HepG2 (cell line): ENCODE results near the gene CLEC14A. TPM values are rescaled to one million over a fixed set of nuclear protein-coding genes. Genes with fewer than 3 reads are reported as not detected.
A peak's percentile ranks its signal among the peaks of the same experiment; 100 is the strongest.

Experiments
- ATAC-seq: fragments of 200-7000 bp; cut with Tn5 transposase; 3 replicates; pipeline ENCODE4 v1.9.1; 2020; ENCODE audit warnings: mild to moderate bottlenecking, moderate library complexity
- BruUV-seq: library from RNA; stranded (reverse); fragments of 400-500 nt; replicated peaks from 2 replicates; lab custom pipeline; 2021; lab: Mats Ljungman, UMichigan
- CTCF ChIA-PET: fragments of 300-600 bp; formaldehyde crosslinking; extraction: SDS; loops from one replicate; lab custom pipeline; 2021; ENCODE audit warnings: low total read pairs, inconsistent platforms, low intra/inter-chr PET ratio; lab: Yijun Ruan, JAX
- POLR2A ChIA-PET: fragments of 350-600 bp; sonication (Branson Sonifier 250); formaldehyde crosslinking; loops from one replicate; lab custom pipeline; 2020; ENCODE audit warnings: antibody characterized with exemption, inconsistent platforms; lab: Yijun Ruan, JAX
- DNase-seq: peaks from one replicate; pipeline ENCODE4 v3.0.0-alpha.2; 2015; ENCODE audit warnings: low spot score
- FAIRE-seq: peaks from 3 replicates; lab custom pipeline; 2011; peaks lifted over from hg19 to GRCh38; lab: Jason Lieb, UNC
- H2AFZ ChIP-seq: one replicate; pipeline ENCODE4 v1.6.1; 2011; ENCODE audit warnings: low read length, inconsistent platforms
- H3K27ac ChIP-seq: fragments of 300-600 bp; 3 replicates; pipeline ENCODE4 v1.8.0; 2011; ENCODE audit warnings: mixed run types, mild to moderate bottlenecking, mixed read lengths, low read length, inconsistent platforms; ENCODE audit not compliant: insufficient read depth; ENCODE audit errors: extremely low read length
- H3K27me3 ChIP-seq, 2 experiments: fragments of 200-600 bp in 1 of 2; 2 replicates in 1 of 2; 3 replicates in 1 of 2; pipeline versions ENCODE4 v1.6.0 to v1.8.0; 2011; ENCODE audit warnings: low read length in 2 of 2, mild to moderate bottlenecking in 2 of 2, moderate library complexity in 2 of 2, inconsistent platforms in 1 of 2; ENCODE audit not compliant: insufficient read depth in 2 of 2, control insufficient read depth in 1 of 2
- H3K36me3 ChIP-seq, 2 experiments: fragments of 200-600 bp in 1 of 2; replicated peaks in 1 of 2; 2 replicates in 1 of 2; 3 replicates in 1 of 2; pipeline versions ENCODE4 v1.5.1 to v1.8.0; 2011; ENCODE audit warnings: low read length in 2 of 2, inconsistent platforms in 1 of 2; ENCODE audit not compliant: insufficient read depth in 2 of 2, control insufficient read depth in 1 of 2
- H3K4me1 ChIP-seq: 2 replicates; pipeline ENCODE4 v1.5.1; 2012; ENCODE audit warnings: low read length, inconsistent platforms; ENCODE audit not compliant: insufficient read depth
- H3K4me2 ChIP-seq: 2 replicates; pipeline ENCODE4 v1.6.0; 2011; ENCODE audit warnings: low read depth, low read length, inconsistent platforms
- H3K4me3 ChIP-seq, 3 experiments: fragments of 200-600 bp in 1 of 3; sonication (generic), shearing (Covaris generic) in 1 of 3; replicated peaks in 1 of 3; 2 replicates each; pipeline ENCODE4 v1.5.1; 2011 to 2016; ENCODE audit warnings: low read length in 3 of 3, inconsistent platforms in 2 of 3, low read depth in 2 of 3, mild to moderate bottlenecking in 2 of 3, control low read depth in 1 of 3, mixed read lengths in 1 of 3; ENCODE audit not compliant: insufficient read depth in 1 of 3
- H3K79me2 ChIP-seq: one replicate; pipeline ENCODE4 v1.6.1; 2011; ENCODE audit warnings: low read length, inconsistent platforms; ENCODE audit not compliant: insufficient read depth
- H3K9ac ChIP-seq: 2 replicates; pipeline ENCODE4 v1.6.0; 2011; ENCODE audit warnings: mild to moderate bottlenecking, low read depth, low read length, inconsistent platforms; ENCODE audit not compliant: insufficient read depth
- H3K9me3 ChIP-seq: 2 replicates; pipeline ENCODE4 v1.5.1; 2012; ENCODE audit warnings: mild to moderate bottlenecking, low read length
- H4K20me1 ChIP-seq: 2 replicates; pipeline ENCODE4 v1.6.0; 2011; ENCODE audit warnings: inconsistent platforms, mild to moderate bottlenecking, low read length, moderate library complexity; ENCODE audit not compliant: insufficient read depth
- AHR ChIP-seq: IDR thresholded peaks from 2 replicates; pipeline ENCODE4 v1.6.1; 2018; ENCODE audit warnings: missing genetic modification reagents, missing compliant biosample characterization
- CENPT ChIP-seq: sonication (generic); formaldehyde crosslinking; IDR thresholded peaks from 2 replicates; pipeline ENCODE4 v1.8.0; 2022; ENCODE audit warnings: low read depth, mild to moderate bottlenecking, moderate library complexity, missing genetic modification reagents
- FOXP1 ChIP-seq, 2 experiments: fragments of 450-650 bp in 1 of 2; IDR thresholded peaks; 2 replicates each; pipeline ENCODE4 v1.6.1; 2017 to 2018; ENCODE audit warnings: antibody characterized with exemption in 1 of 2
- KLF16 ChIP-seq, 2 experiments: sonication (generic) in 1 of 2; formaldehyde crosslinking in 1 of 2; IDR thresholded peaks; 2 replicates each; pipeline versions ENCODE4 v1.6.1 to v1.8.0; 2016 to 2023; ENCODE audit warnings: missing genetic modification reagents in 2 of 2, missing compliant biosample characterization in 1 of 2
- MAFF ChIP-seq: IDR thresholded peaks from 2 replicates; pipeline ENCODE4 v1.6.1; 2011; ENCODE audit warnings: low read depth, low read length, improper control_type of control experiment
- MED13 ChIP-seq: sonication (generic); formaldehyde crosslinking; IDR thresholded peaks from 2 replicates; pipeline ENCODE4 v1.5.0; 2020; ENCODE audit warnings: missing genetic modification reagents
- MIER3 ChIP-seq: IDR thresholded peaks from 2 replicates; pipeline ENCODE4 v1.6.1; 2016; ENCODE audit warnings: missing compliant biosample characterization, borderline replicate concordance
- NR2F6 ChIP-seq, 2 experiments: IDR thresholded peaks; 2 replicates each; pipeline ENCODE4 v1.6.1; 2016; ENCODE audit warnings: antibody characterized with exemption in 1 of 2, mild to moderate bottlenecking in 1 of 2
- RAD21 ChIP-seq: fragments of 450-650 bp; formaldehyde crosslinking; IDR thresholded peaks from 2 replicates; pipeline ENCODE4 v1.5.0; 2020; ENCODE audit warnings: mild to moderate bottlenecking
- SOX5 ChIP-seq: IDR thresholded peaks from 2 replicates; pipeline ENCODE4 v1.6.1; 2016; ENCODE audit warnings: borderline replicate concordance
- SRSF9 ChIP-seq: fragments of 200-400 bp; formaldehyde crosslinking; IDR thresholded peaks from 2 replicates; pipeline ENCODE4 v1.6.1; 2018; ENCODE audit warnings: borderline replicate concordance, mild to moderate bottlenecking, low read depth, low read length; ENCODE audit not compliant: insufficient read depth, poor library complexity, severe bottlenecking
- TCF7L2 ChIP-seq: IDR thresholded peaks from 2 replicates; pipeline ENCODE4 v1.6.1; 2011; ENCODE audit warnings: mild to moderate bottlenecking, low read depth, low read length, moderate library complexity
- XBP1 ChIP-seq: sonication (generic); formaldehyde crosslinking; IDR thresholded peaks from 2 replicates; pipeline ENCODE4 v1.5.0; 2020; ENCODE audit warnings: missing genetic modification reagents
- ZBTB38 ChIP-seq: sonication (generic); formaldehyde crosslinking; IDR thresholded peaks from 2 replicates; pipeline ENCODE4 v1.5.1; 2020; ENCODE audit warnings: mild to moderate bottlenecking, missing genetic modification reagents
- ZFP36L2 ChIP-seq: sonication (generic); formaldehyde crosslinking; IDR thresholded peaks from 2 replicates; pipeline ENCODE4 v1.4.0; 2020; ENCODE audit warnings: missing genetic modification reagents
- ZFP62 ChIP-seq: sonication (generic); formaldehyde crosslinking; IDR thresholded peaks from 2 replicates; pipeline ENCODE4 v1.4.0; 2020; ENCODE audit warnings: missing genetic modification reagents
- ZNF33A ChIP-seq: sonication (generic); formaldehyde crosslinking; IDR thresholded peaks from 2 replicates; pipeline ENCODE4 v1.5.1; 2020; ENCODE audit warnings: missing genetic modification reagents, mild to moderate bottlenecking, moderate library complexity, borderline replicate concordance
- ZNF549 ChIP-seq: sonication (generic); formaldehyde crosslinking; IDR thresholded peaks from 2 replicates; pipeline ENCODE4 v1.5.0; 2020; ENCODE audit warnings: missing genetic modification reagents
- in situ Hi-C: cut with HindIII; loops from 2 replicates; pipeline ENCODE4 v1.10.0; 2017; ENCODE audit warnings: low pct_unique_long_range_greater_than_20kb; ENCODE audit not compliant: extremely low pct_ligation_motif_present
- intact Hi-C: fragments of 100-400 bp; cut with micrococcal nuclease; formaldehyde crosslinking; loops from one replicate; pipeline ENCODE4 v1.10.0; 2022; ENCODE audit not compliant: unreplicated experiment
- polyA plus RNA-seq, 8 experiments: library from polyadenylated mRNA; depleted of rRNA in 3 of 8; stranded (reverse) in 7 of 8; unstranded in 1 of 8; fragments of >200 nt; fragmentation: Illumina TruSeq in 4 of 8; extraction: Trizol in 4 of 8; gene quantifications; 2 replicates each; pipeline versions ENCODE4 v1.2.1 to v1.2.3, GENCODE V29; 2011 to 2016; ENCODE audit warnings: low read depth in 4 of 8, missing spikeins in 1 of 8, mixed read lengths in 1 of 8; ENCODE audit not compliant: insufficient read depth in 1 of 8
- total RNA-seq, 5 experiments: library from RNA; depleted of rRNA; stranded (reverse); fragments of >200 nt; fragmentation: Illumina TruSeq; extraction: Trizol; gene quantifications; 2 replicates each; pipeline ENCODE4 v1.2.3, GENCODE V29; 2016; ENCODE audit warnings: low read depth in 1 of 5
- TF ChIP-seq, protein P1 (sequence below): sonication (generic); formaldehyde crosslinking; IDR thresholded peaks from 2 replicates; pipeline ENCODE4 v1.5.0; 2020; ENCODE audit warnings: missing genetic modification reagents
- TF ChIP-seq, protein P2 (sequence below): sonication (generic); formaldehyde crosslinking; IDR thresholded peaks from 2 replicates; pipeline ENCODE4 v1.4.0; 2020; ENCODE audit warnings: mild to moderate bottlenecking, missing genetic modification reagents
- TF ChIP-seq, protein P3 (sequence below): sonication (generic); formaldehyde crosslinking; IDR thresholded peaks from 2 replicates; pipeline ENCODE4 v1.8.1; 2022; ENCODE audit warnings: low read depth, mild to moderate bottlenecking, missing genetic modification reagents

CLEC14A gene
- total and polyA plus RNA-seq, 2 of the 13 experiments (the other 11 are each of a cell fraction or from before 2014, with no cell fraction given) = not detected

DNA sequence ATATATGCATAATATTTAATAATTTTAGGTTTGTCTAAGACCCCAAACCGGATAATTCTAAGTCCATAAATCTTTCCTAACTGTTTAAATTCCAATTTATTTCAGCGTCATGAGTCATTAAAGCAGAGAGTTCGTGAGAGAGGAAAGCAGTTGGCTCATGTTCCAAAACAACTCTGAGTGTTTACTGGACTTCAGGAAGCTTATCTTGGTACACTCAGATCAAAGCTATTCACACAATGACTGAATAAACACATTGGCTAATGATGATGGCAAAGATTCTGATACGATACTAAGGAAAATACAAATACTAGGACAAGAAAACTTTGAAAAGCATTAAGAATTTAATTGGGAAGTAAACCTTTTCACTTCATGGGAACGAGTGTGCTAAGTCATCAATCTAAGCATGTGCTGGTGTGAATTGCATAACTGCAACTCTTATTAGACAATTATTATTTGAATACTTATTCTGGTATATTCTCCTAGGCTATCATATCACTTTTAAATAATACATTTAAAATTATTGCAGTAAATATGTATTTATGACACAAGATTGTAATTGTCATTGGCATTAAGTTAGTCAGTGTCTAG lies 34.8 kb upstream of the CLEC14A start (continued):
- 0 out of 2 replicates have a peak, but pooled peaks have one; percentile 37 for TF ChIP-seq ZNF33A
- peak; percentile 66 for TF ChIP-seq FOXP1 (IDR thresholded peaks at IDR 0.05)
- TF ChIP-seq FOXP1 (CRISPR knock-in tag; IDR thresholded peaks at IDR 0.05) = peak; percentile 95
- no peak for TF ChIP-seq ZNF549 (CRISPR knock-in tag)
- no peak for TF ChIP-seq SRSF9
- 0 out of 2 replicates have a peak, but pooled peaks have one; percentile 45 for TF ChIP-seq SOX5 (CRISPR knock-in tag)
- TF ChIP-seq, protein P1, sequence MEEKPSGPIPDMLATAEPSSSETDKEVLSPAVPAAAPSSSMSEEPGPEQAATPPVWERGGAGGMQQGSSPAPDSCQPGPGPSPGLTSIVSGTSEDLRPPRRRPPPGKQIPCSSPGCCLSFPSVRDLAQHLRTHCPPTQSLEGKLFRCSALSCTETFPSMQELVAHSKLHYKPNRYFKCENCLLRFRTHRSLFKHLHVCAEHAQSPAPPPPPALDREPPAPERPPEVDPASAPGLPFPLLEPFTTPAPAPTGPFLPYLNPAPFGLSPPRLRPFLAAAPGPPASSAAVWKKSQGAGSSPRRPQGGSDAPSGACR (CRISPR knock-in tag) = no peak
- 0 out of 2 replicates have a peak, but pooled peaks have one; percentile 6 for TF ChIP-seq MAFF
- TF ChIP-seq MED13 (CRISPR knock-in tag) = no peak

DNA sequence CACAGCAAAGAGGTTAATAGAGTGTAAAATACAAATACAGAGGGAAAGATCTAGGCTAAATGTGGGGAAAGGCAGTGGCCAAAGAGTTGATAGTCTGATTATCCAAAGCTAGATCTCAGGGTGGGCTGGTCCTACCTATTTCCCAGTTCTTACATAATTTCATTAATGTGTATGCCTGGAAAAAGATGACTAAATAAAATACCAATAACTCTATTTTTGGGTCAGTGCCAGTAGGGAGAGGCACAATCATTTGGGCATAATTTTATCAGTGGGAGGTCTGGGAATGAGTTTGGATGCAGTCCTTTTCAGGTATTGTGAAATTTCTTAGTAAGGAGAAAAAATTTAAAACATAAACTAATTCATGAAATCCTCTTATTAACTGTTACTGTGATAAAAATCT lies 30.6 kb upstream of the CLEC14A start:
- Histone ChIP-seq H3K36me3 (no peaks in the 10 kb centered on the region), H2AFZ (no peak overlapping the region), H3K79me2 (no peaks in the 10 kb centered on the region), H3K9ac (no peak overlapping the region), H3K4me1 (no peaks in the 10 kb centered on the region)
- BruUV-seq = no TSS peak
- in situ Hi-C loops = no loop called here
- no peak for ATAC-seq
- no peak for FAIRE-seq
- TF ChIP-seq KLF16 (CRISPR knock-in tag; IDR thresholded peaks at IDR 0.05) (no peak), AHR (CRISPR knock-in tag) (no peak), CENPT (CRISPR knock-in tag) (no peak), XBP1 (CRISPR knock-in tag) (no peak), RAD21 (no peak), ZFP62 (no peak), NR2F6 (IDR thresholded peaks at IDR 0.05) (no peak), NR2F6 (CRISPR knock-in tag; IDR thresholded peaks at IDR 0.05) (no peak), MIER3 (CRISPR knock-in tag) (no peak), ZFP36L2 (CRISPR knock-in tag) (no peak), TCF7L2 (no peak), ZBTB38 (CRISPR knock-in tag) (no peak)
- TF ChIP-seq, protein P2, sequence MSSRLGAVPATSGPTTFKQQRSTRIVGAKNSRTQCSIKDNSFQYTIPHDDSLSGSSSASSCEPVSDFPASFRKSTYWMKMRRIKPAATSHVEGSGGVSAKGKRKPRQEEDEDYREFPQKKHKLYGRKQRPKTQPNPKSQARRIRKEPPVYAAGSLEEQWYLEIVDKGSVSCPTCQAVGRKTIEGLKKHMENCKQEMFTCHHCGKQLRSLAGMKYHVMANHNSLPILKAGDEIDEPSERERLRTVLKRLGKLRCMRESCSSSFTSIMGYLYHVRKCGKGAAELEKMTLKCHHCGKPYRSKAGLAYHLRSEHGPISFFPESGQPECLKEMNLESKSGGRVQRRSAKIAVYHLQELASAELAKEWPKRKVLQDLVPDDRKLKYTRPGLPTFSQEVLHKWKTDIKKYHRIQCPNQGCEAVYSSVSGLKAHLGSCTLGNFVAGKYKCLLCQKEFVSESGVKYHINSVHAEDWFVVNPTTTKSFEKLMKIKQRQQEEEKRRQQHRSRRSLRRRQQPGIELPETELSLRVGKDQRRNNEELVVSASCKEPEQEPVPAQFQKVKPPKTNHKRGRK (CRISPR knock-in tag) = no peak
- TF ChIP-seq, protein P3, sequence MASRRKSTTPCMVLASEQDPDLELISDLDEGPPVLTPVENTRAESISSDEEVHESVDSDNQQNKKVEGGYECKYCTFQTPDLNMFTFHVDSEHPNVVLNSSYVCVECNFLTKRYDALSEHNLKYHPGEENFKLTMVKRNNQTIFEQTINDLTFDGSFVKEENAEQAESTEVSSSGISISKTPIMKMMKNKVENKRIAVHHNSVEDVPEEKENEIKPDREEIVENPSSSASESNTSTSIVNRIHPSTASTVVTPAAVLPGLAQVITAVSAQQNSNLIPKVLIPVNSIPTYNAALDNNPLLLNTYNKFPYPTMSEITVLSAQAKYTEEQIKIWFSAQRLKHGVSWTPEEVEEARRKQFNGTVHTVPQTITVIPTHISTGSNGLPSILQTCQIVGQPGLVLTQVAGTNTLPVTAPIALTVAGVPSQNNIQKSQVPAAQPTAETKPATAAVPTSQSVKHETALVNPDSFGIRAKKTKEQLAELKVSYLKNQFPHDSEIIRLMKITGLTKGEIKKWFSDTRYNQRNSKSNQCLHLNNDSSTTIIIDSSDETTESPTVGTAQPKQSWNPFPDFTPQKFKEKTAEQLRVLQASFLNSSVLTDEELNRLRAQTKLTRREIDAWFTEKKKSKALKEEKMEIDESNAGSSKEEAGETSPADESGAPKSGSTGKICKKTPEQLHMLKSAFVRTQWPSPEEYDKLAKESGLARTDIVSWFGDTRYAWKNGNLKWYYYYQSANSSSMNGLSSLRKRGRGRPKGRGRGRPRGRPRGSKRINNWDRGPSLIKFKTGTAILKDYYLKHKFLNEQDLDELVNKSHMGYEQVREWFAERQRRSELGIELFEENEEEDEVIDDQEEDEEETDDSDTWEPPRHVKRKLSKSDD (CRISPR knock-in tag) = no peak
- TF ChIP-seq, all 625 proteins: peak for 0
- CTCF ChIA-PET = no interaction called here
- no peak overlapping the region for H3K4me3 ChIP-seq
- no peaks in the 10 kb centered on the region for H3K27me3 ChIP-seq
- POLR2A ChIA-PET = no interaction called here
- H3K4me2 ChIP-seq = no peak overlapping the region
- no peak for DNase-seq
- no peak overlapping the region for H3K27ac ChIP-seq
- no peaks in the 10 kb centered on the region for H3K9me3 ChIP-seq
- no peaks in the 10 kb centered on the region for H4K20me1 ChIP-seq
- intact Hi-C loops = no loop called here
